ENCODE measurements around the gene DNAH1.

DNA sequence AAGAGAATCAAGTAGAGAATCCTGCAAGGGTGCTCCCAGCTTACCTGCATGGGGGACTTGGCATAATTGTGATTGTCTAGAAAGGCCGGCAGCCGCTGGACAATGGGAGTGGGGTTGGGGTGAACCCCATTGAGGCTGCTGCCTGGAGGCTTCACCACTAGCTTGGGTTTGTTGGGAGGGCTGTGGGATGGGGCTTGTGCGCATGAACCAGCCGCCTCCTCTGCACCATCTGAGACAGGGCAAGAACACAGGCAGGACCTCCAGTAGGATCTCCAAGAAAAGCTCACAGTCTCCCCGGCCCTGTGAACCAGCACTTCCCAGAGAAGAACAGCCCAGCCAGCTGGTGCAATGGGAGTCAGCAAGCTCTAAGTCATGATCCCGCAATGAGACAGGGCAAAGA, 88.9 kb downstream of the DNAH1 start:
- TF ChIP-seq POLR2AphosphoS5 (IDR thresholded peaks at IDR 0.05; ENCODE audit: low read depth, low read length) (no peak), POLR2A (IDR thresholded peaks at IDR 0.05; ENCODE audit: low read depth, low read length) (no peak), TAF1 (IDR thresholded peaks at IDR 0.05; ENCODE audit: low read depth, low read length) (no peak), SPI1 (IDR thresholded peaks at IDR 0.05; ENCODE audit: low read depth, low read length) (no peak), POU2F2 (IDR thresholded peaks at IDR 0.05; ENCODE audit: low read depth, low read length) (no peak)
